NCI-H345 treated with DMSO at 0.1 percent for 48 hours (cell line): Measurements from ENCODE around the gene CDKN2B-AS1.
"Not testable (repeated sequence)": the region's sequence is repeated elsewhere in the genome, so short reads cannot be mapped to it uniquely, and the experiment has no call there.

Experiments
- DNase-seq: peaks from one replicate; lab custom pipeline; 2025; ENCODE audit not compliant: unreplicated experiment; lab: John Stamatoyannopoulos, UW

The CDKN2B-AS1 gene

GRCh38 chr9:21994556-21995005 is at the start of gene CDKN2B-AS1:
TSS of gene CDKN2B-AS1 (plus strand) at chr9:21994791.
- peak; percentile 90 for DNase-seq

- DNase-seq: no peak
Observed at GRCh38 chr9:21945606-21946005, 49.0 kb upstream of the CDKN2B-AS1 start.

GRCh38 chr9:21958833-21959232 is 35.8 kb upstream of the CDKN2B-AS1 start:
- no peak for DNase-seq

GRCh38 chr9:21959268-21959667 is 35.3 kb upstream of the CDKN2B-AS1 start:
- not testable (repeated sequence) for DNase-seq

- DNase-seq: no peak
Observed at GRCh38 chr9:21961569-21961968, 33.0 kb upstream of the CDKN2B-AS1 start.

- no peak for DNase-seq
Observed at GRCh38 chr9:21964925-21965385, 29.6 kb upstream of the CDKN2B-AS1 start.

- no peak for DNase-seq
Observed at GRCh38 chr9:21965401-21965951, 29.1 kb upstream of the CDKN2B-AS1 start.

- DNase-seq: no peak
Observed at GRCh38 chr9:21966140-21966851, 28.3 kb upstream of the CDKN2B-AS1 start.

GRCh38 chr9:21967169-21967568 is 27.4 kb upstream of the CDKN2B-AS1 start:
- no peak for DNase-seq

- DNase-seq: no peak
Observed at GRCh38 chr9:21967702-21968101, 26.9 kb upstream of the CDKN2B-AS1 start.

GRCh38 chr9:21968331-21969010 is 26.1 kb upstream of the CDKN2B-AS1 start:
- DNase-seq: no peak

GRCh38 chr9:21969011-21969940 is 25.3 kb upstream of the CDKN2B-AS1 start:
- DNase-seq: no peak

- no peak for DNase-seq
Observed at GRCh38 chr9:21969951-21970799, 24.4 kb upstream of the CDKN2B-AS1 start.

- DNase-seq: no peak
Observed at GRCh38 chr9:21970800-21971640, 23.6 kb upstream of the CDKN2B-AS1 start.

GRCh38 chr9:21972361-21972760 is 22.2 kb upstream of the CDKN2B-AS1 start:
- no peak for DNase-seq

GRCh38 chr9:21974343-21974721 is 20.3 kb upstream of the CDKN2B-AS1 start:
- DNase-seq: no peak

- DNase-seq: peak; percentile 82
Observed at GRCh38 chr9:21974722-21975409, 19.7 kb upstream of the CDKN2B-AS1 start.

- no peak for DNase-seq
Observed at GRCh38 chr9:21976334-21976875, 18.2 kb upstream of the CDKN2B-AS1 start.
